Measurements from ENCODE around the gene GSTA1.

DNA sequence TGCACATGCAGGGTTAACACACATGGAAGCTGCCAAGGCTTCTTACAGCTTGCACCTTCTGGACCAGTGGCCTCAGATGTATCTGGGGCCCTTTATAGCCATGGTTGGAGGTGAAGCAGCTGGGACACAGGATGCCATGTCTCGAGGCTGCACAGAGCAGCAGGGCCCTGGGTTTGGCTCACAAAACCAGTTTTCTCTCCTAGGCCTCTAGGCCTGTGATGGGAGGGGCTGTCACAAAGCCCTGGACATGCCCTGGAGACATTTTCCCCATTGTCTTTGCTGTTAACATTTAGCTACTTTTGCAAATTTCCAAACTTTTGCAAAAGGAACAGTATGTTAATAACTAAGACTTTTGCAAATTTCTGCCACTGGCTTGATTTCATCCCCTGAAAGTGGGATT, 18.2 kb upstream of the GSTA1 start:
- TF ChIP-seq EZH2 (IDR thresholded peaks at IDR 0.05; ENCODE audit: borderline replicate concordance) (no peak), CTCF (IDR thresholded peaks at IDR 0.05; ENCODE audit: poor library complexity) (no peak)

All from hepatocyte (in vitro differentiated cells).